H9 (cell line): Measurements from ENCODE around the gene HTT-AS. TPM values are rescaled to one million over a fixed set of nuclear protein-coding genes. Genes with fewer than 3 reads are reported as not detected.

Experiments
- DNase-seq: peaks from one replicate; pipeline ENCODE4 v3.0.0-alpha.2; 2017
- H2AFZ ChIP-seq: one replicate; pipeline ENCODE4 v1.6.1; 2013; ENCODE audit warnings: mild to moderate bottlenecking, low read length, control low read depth, moderate library complexity
- H2AK5ac ChIP-seq: 2 replicates; pipeline ENCODE4 v1.6.1; 2013; ENCODE audit warnings: low read length, control low read depth, mixed read lengths; ENCODE audit not compliant: insufficient read length
- H2BK120ac ChIP-seq: one replicate; pipeline ENCODE4 v1.6.1; 2013; ENCODE audit warnings: low read depth, mild to moderate bottlenecking, low read length, control low read depth, inconsistent platforms; ENCODE audit not compliant: poor library complexity, severe bottlenecking
- H2BK12ac ChIP-seq: 2 replicates; pipeline ENCODE4 v1.6.1; 2013; ENCODE audit warnings: low read length, control low read depth, mixed read lengths, low read depth; ENCODE audit not compliant: insufficient read length
- H2BK15ac ChIP-seq: 2 replicates; pipeline ENCODE4 v1.6.1; 2013; ENCODE audit warnings: low read depth, low read length, control low read depth
- H2BK20ac ChIP-seq: one replicate; pipeline ENCODE4 v1.6.1; 2013; ENCODE audit warnings: low read depth, mild to moderate bottlenecking, low read length, control low read depth, inconsistent platforms; ENCODE audit not compliant: poor library complexity, severe bottlenecking
- H2BK5ac ChIP-seq: 2 replicates; pipeline ENCODE4 v1.6.1; 2013; ENCODE audit warnings: low read length, control low read depth, mixed read lengths; ENCODE audit not compliant: insufficient read length
- H3K14ac ChIP-seq: 2 replicates; pipeline ENCODE4 v1.6.1; 2013; ENCODE audit warnings: low read length, control low read depth; ENCODE audit not compliant: insufficient read depth
- H3K18ac ChIP-seq: 2 replicates; pipeline ENCODE4 v1.6.1; 2013; ENCODE audit warnings: low read depth, mild to moderate bottlenecking, mixed read lengths, low read length, control low read depth; ENCODE audit not compliant: insufficient read length
- H3K23ac ChIP-seq: 2 replicates; pipeline ENCODE4 v1.6.1; 2013; ENCODE audit warnings: low read length, control low read depth, mixed read lengths, low read depth; ENCODE audit not compliant: insufficient read length
- H3K23me2 ChIP-seq: 2 replicates; pipeline ENCODE4 v1.6.1; 2013; ENCODE audit warnings: low read depth, mild to moderate bottlenecking, mixed read lengths, low read length, control low read depth; ENCODE audit not compliant: insufficient read length, poor library complexity, severe bottlenecking
- H3K27ac ChIP-seq: 2 replicates; pipeline ENCODE4 v1.5.1; 2013; ENCODE audit warnings: low read length, control low read depth, mixed read lengths, low read depth; ENCODE audit not compliant: insufficient read length
- H3K27me3 ChIP-seq: 2 replicates; pipeline ENCODE4 v1.6.1; 2013; ENCODE audit warnings: low read length, control low read depth, inconsistent platforms; ENCODE audit not compliant: insufficient read depth
- H3K4ac ChIP-seq: 2 replicates; pipeline ENCODE4 v1.6.1; 2013; ENCODE audit warnings: low read depth, mild to moderate bottlenecking, control low read depth, inconsistent platforms, low read length, moderate library complexity
- H3K4me1 ChIP-seq: 2 replicates; pipeline ENCODE4 v1.6.1; 2013; ENCODE audit warnings: low read length, control low read depth, inconsistent platforms; ENCODE audit not compliant: insufficient read depth
- H3K4me2 ChIP-seq: 2 replicates; pipeline ENCODE4 v1.6.1; 2013; ENCODE audit warnings: low read length, control low read depth, mixed read lengths; ENCODE audit not compliant: insufficient read length, insufficient read depth
- H3K56ac ChIP-seq: 2 replicates; pipeline ENCODE4 v1.6.1; 2013; ENCODE audit warnings: low read depth, mild to moderate bottlenecking, mixed read lengths, low read length, control low read depth; ENCODE audit not compliant: insufficient read length
- H3K79me1 ChIP-seq: 2 replicates; pipeline ENCODE4 v1.6.1; 2013; ENCODE audit warnings: low read depth, mild to moderate bottlenecking, moderate library complexity, low read length, control low read depth, inconsistent platforms; ENCODE audit not compliant: insufficient read depth, poor library complexity, severe bottlenecking
- H3K79me2 ChIP-seq: 2 replicates; pipeline ENCODE4 v1.6.1; 2013; ENCODE audit warnings: low read length, control low read depth, inconsistent platforms; ENCODE audit not compliant: insufficient read depth
- H3K9ac ChIP-seq: 2 replicates; pipeline ENCODE4 v1.6.1; 2013; ENCODE audit warnings: low read length, control low read depth, mixed read lengths; ENCODE audit not compliant: insufficient read length; ENCODE audit errors: extremely low read depth
- H3K9me3 ChIP-seq: one replicate; pipeline ENCODE4 v1.6.1; 2013; ENCODE audit warnings: low read depth, low read length, inconsistent platforms; ENCODE audit not compliant: control insufficient read depth
- H3T11ph ChIP-seq: one replicate; pipeline ENCODE4 v1.6.1; 2013; ENCODE audit warnings: mild to moderate bottlenecking, low read length, control low read depth, inconsistent platforms
- H4K20me1 ChIP-seq: one replicate; pipeline ENCODE4 v1.6.1; 2013; ENCODE audit not compliant: control insufficient read depth, insufficient read length, insufficient read depth
- H4K5ac ChIP-seq: 2 replicates; pipeline ENCODE4 v1.6.1; 2013; ENCODE audit warnings: low read depth, mild to moderate bottlenecking, mixed read lengths, low read length, control low read depth; ENCODE audit not compliant: insufficient read length
- H4K8ac ChIP-seq: replicated peaks from 2 replicates; pipeline ENCODE4 v1.6.1; 2013; ENCODE audit warnings: low read length, control low read depth, mixed read lengths, low read depth; ENCODE audit not compliant: insufficient read length
- H4K91ac ChIP-seq: 2 replicates; pipeline ENCODE4 v1.6.1; 2013; ENCODE audit warnings: low read depth, mild to moderate bottlenecking, moderate library complexity, mixed read lengths, low read length, control low read depth; ENCODE audit not compliant: insufficient read length
- H3K27ac Mint-ChIP-seq, 3 experiments: 2 replicates in 2 of 3; 3 replicates in 1 of 3; pipeline ENCODE4 v1.8.0; 2020 to 2021; ENCODE audit warnings: mixed read lengths in 3 of 3, mild to moderate bottlenecking in 1 of 3, moderate library complexity in 1 of 3
- H3K27me3 Mint-ChIP-seq: 2 replicates; pipeline ENCODE4 v1.8.0; 2021; ENCODE audit warnings: low read depth, mild to moderate bottlenecking, moderate library complexity, mixed read lengths
- H3K36me3 Mint-ChIP-seq, 3 experiments: 2 replicates in 2 of 3; 3 replicates in 1 of 3; pipeline ENCODE4 v1.8.0; 2020 to 2021; ENCODE audit warnings: low read depth in 3 of 3, mixed read lengths in 3 of 3; ENCODE audit not compliant: insufficient read depth in 1 of 3
- H3K4me1 Mint-ChIP-seq, 2 experiments: 2 replicates each; pipeline ENCODE4 v1.8.0; 2020; ENCODE audit warnings: mixed read lengths in 2 of 2
- H3K4me3 Mint-ChIP-seq, 2 experiments: 2 replicates in 1 of 2; 3 replicates in 1 of 2; pipeline ENCODE4 v1.8.0; 2020 to 2021; ENCODE audit warnings: mild to moderate bottlenecking in 2 of 2, mixed read lengths in 2 of 2, moderate library complexity in 1 of 2
- H3K9me3 Mint-ChIP-seq, 2 experiments: 2 replicates in 1 of 2; 3 replicates in 1 of 2; pipeline ENCODE4 v1.8.0; 2020; ENCODE audit warnings: mild to moderate bottlenecking in 2 of 2, mixed read lengths in 2 of 2, moderate library complexity in 1 of 2
- CTCF ChIP-seq: fragments of 200-600 bp; sonication (generic); conservative IDR thresholded peaks from 3 replicates; pipeline ENCODE4 v1.8.0; 2021; ENCODE audit warnings: antibody characterized with exemption, mild to moderate bottlenecking
- WGBS: extraction: QIAGEN DNeasy Blood & Tissue Kit; methylation state at CpG from one replicate; pipeline ENCODE4 v1.1.7; 2013; ENCODE audit warnings: missing lambda C conversion rate, low lambda C conversion rate, mixed read lengths; ENCODE audit not compliant: insufficient read length; ENCODE audit errors: extremely low coverage; 5-methylcytosine and 5-hydroxymethylcytosine counted together
- total RNA-seq: library from RNA; stranded (reverse); gene quantifications from 2 replicates; pipeline ENCODE4 v1.2.1, GENCODE V29; 2021

Gene HTT-AS
- total RNA-seq, 1 experiment from 2014 or later, result not detected

GRCh38 chr4:3062471-3062870 is 11.9 kb downstream of the HTT-AS start:
- Histone ChIP-seq H3K14ac (no peak overlapping the region), H3K56ac (no peak overlapping the region), H4K5ac (no peak overlapping the region), H3K23ac (no peak overlapping the region), H2BK120ac (no peak overlapping the region), H3K4me1 (no peaks in the 10 kb centered on the region), H3K27ac (no peak overlapping the region), H3K23me2 (no peaks in the 10 kb centered on the region), H4K91ac (no peak overlapping the region), H4K20me1 (no peaks in the 10 kb centered on the region), H3K9me3 (no peaks in the 10 kb centered on the region), H4K8ac (no peak overlapping the region), H2BK12ac (no peak overlapping the region), H2BK5ac (no peak overlapping the region), H3K18ac (no peak overlapping the region), H2BK20ac (no peak overlapping the region), H3T11ph (no peak overlapping the region), H3K27me3 (no peaks in the 10 kb centered on the region; the same call in 1 of the 2 replicates), H2AK5ac (no peak overlapping the region), H2BK15ac (no peak overlapping the region), H3K79me2 (no peaks in the 10 kb centered on the region), H2AFZ (no peak overlapping the region), H3K79me1 (no peaks in the 10 kb centered on the region), H3K4ac (no peak overlapping the region), H3K9ac (no peak overlapping the region), H3K4me2 (no peak overlapping the region)
- TF ChIP-seq CTCF, result no peak
- Mint-ChIP-seq H3K27ac (no peak overlapping the region), H3K9me3 (peaks cover 0 to 10% of the 10 kb centered on the region in 2 experiments; a peak in 2 of 5 replicates), H3K27me3 (peaks cover 9% of the 10 kb centered on the region), H3K4me1 (peaks cover 2 to 8% of the 10 kb centered on the region in 2 experiments; a peak in 2 of 4 replicates), H3K4me3 (no peak overlapping the region), H3K36me3 (no peaks in the 10 kb centered on the region)
- DNase-seq, result no peak
- no CpG with 5 or more reads among the region's 12 CpGs for WGBS
